COLO668 (cell line): ENCODE measurements around the gene RAP1GAP2.
A peak's percentile ranks its signal among the peaks of the same experiment; 100 is the strongest.
"Not testable (repeated sequence)": the region's sequence is repeated elsewhere in the genome, so short reads cannot be mapped to it uniquely, and the experiment has no call there.

ENCODE experiments used
- DNase-seq: peaks from one replicate; lab custom pipeline; 2025; ENCODE audit not compliant: unreplicated experiment; lab: John Stamatoyannopoulos, UW

RAP1GAP2 gene

DNA sequence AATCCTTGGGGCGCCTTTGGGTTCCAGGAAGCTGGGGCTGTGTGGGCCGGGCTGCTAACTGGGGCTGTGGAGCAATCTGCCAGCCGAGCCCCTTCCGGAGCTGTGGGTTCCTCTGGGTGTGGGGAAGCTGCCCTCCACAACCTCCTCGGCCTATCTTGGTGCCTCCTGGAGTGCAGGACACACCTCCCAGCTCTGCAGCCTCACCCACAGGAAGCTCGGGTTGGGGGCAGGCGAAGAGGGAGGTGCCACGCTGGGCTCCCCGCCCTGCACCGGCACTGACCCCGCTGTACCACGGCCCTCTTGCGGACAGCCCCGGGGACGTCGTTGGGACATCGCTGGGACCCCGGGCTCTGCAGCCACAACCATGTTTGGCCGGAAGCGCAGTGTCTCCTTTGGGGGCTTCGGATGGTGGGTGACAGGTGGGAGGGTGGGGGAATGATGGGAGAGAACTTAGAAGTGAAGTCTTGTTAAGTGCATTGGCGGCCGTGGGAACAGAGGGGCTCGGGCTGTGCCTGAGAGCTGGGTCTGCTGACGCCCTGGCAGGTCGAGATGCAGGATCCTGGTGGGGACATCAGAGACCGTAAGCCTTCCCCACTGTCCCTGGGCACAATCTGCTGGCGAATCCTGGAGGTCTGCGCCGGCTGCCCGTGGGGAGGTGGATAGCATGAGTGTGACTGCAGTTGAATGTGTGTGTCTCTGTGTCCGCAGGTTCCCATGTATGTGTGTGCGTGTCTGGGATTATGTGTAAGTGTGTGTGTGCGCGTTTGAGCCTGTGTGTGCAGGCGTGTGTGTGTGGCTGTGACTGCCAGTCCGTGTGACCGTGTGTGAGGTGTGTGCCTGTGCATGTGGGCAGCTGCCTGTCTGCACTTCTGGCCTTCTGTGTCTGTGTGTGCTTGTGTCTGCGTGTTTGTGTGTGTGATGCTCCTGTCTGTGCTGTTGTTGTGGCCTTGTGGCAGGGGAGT, at the start of gene RAP1GAP2:
RAP1GAP2 (plus strand) TSS at position 275 of the 962 bp plus-strand sequence; CDS start at position 365, 90 bp downstream.
- DNase-seq: no peak

- peak; percentile 39 for DNase-seq
Observed at GRCh38 chr17:2749058-2749783, 47.0 kb upstream of the RAP1GAP2 start, which contains the start of gene CCDC92B. TSS of gene CCDC92B (minus strand) at chr17:2749652. CDS start at chr17:2735145, 14,507 bp downstream.

GRCh38 chr17:2749784-2750181, 46.5 kb upstream of the RAP1GAP2 start:
- peak; percentile 69 for DNase-seq

DNA sequence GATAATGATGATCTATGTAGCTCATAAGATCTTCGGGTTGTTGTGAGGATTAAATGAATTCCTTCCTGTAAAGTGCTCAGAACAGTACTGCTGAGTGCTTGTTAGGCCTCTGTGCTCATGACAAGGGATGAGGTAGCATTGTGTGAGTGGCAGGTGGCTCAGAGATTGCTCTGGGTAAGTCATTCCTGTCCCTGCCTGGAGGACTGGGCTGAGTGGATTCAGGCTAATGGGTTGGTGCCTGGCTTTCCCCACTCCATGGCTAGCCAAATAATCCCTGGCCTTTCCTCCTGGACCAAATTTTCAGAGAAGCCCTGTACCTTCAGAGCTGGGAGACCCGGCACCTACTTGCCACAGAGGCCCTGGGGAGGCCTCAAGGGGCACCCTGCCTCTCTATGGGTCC, 45.5 kb upstream of the RAP1GAP2 start:
- DNase-seq: peak; percentile 8

DNA sequence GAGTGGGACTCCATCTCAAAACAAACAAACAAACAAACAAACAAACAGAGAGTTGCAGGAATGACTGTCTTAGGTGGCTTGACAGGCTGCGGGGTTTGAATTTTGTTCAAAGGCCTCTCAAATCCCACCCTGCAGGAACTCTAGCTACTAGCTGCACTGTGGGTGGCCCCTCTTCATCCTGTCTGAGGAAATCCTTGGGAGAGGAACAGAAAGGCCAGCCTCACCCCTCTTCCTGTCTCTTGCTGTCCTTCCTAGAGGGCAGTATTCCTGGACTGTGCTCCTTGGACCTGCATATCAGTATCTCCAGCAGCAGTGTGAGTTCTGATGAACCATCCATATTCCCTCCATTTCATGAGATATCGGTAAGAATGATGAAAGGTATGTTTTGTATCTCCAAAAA, 44.7 kb upstream of the RAP1GAP2 start:
- no peak for DNase-seq

DNA sequence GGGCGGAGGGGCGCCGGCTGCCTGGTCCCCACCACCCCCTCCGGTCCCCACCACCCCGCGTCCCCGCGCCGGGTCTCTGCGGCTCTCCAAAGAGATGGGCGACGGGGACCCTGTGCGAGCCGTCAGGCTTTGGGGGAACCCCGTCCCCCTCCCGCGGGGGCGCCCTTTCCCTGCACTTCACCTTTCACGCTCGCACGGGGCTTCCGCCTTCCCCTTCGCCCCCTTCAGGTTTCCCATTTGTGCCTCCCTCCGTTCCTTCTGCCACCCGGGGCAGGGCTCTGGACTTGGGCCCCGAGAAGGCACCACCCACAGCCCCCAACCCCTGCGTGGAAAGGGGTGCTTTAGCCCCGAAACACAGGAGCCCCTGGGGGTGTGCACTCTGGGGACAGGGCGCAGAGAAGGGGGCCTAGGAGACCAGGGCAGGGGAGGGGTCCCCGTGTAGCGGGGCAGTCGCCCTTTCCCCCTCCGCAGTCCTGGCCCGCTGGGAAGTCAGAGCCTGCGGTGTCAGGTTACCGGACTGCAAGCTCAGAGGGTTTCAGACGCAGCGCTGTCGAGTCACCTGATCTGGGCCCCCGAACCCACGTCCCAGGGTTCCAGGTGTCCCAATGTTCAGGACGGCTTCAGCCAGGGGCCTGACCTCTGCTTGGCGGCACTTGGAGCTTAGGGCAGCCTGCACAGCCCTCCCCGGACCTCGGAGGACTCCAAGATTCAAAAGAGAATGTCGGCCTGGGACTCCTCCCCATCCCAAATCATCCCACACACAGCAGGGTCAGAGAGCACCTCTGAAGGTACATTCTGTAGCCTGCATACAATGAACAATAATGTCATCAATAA, 40.1 kb upstream of the RAP1GAP2 start:
- DNase-seq: peak; percentile 46

DNA sequence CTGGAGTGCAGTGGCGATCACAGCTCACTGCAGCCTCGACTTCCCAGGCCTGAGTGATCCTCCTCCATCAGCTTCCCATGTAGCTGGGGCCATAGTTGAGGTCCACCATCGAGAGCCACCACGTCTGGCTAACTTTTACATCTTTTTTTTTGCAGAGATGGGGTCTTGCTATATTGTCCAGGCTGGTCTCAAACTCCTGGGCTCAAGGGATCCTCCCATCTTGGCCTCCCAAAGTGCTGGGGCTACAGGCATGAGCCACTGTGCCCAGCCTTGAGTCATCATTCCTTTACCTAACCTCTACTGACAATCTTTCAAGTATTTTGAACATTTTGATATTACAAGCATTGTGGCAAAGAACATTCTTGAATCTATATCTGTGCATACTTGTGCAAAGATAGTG, 37.4 kb upstream of the RAP1GAP2 start:
- no peak for DNase-seq

DNA sequence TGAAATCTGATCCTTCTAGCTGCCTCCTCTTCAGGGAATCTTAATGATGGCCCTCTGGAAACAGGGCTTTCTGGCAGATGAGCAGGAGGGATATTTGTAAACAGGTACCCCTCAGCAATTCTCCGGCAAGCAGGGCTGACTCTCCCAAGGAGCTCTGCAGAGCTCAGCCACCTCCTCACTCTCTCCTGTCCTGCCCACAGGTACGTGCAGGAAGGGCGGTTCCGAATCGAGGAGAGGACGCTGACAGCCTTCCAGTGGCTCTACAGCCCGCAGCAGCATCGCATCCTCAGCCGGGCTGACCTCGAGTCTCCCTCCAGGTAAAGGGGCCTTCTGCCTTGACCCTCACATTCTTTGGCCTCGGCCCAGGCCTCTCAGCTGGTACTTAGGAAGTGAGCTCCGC, 26.1 kb upstream of the RAP1GAP2 start:
- DNase-seq: no peak

DNA sequence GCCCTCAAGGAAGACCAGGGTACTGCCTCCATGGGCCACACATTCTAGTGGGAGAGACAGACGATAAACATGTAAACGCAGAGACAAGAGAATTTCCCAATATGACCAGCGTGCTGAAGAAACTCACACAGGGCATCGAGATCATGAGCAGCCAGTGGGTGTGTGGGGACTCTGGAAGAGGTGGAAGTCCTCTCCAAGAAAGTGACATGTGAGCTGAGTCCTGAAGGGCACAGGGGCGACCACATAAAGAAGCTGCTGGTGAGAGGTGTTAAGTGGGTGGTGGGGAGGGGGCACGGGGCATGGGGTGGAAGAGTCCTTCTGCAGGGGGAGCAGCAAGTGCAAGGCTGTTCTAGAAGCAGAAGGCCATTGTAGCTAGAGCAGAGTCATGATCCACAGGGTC, 21.0 kb upstream of the RAP1GAP2 start:
- no peak for DNase-seq

- peak; percentile 42 for DNase-seq
Observed at GRCh38 chr17:2776589-2777241, 19.5 kb upstream of the RAP1GAP2 start.

DNA sequence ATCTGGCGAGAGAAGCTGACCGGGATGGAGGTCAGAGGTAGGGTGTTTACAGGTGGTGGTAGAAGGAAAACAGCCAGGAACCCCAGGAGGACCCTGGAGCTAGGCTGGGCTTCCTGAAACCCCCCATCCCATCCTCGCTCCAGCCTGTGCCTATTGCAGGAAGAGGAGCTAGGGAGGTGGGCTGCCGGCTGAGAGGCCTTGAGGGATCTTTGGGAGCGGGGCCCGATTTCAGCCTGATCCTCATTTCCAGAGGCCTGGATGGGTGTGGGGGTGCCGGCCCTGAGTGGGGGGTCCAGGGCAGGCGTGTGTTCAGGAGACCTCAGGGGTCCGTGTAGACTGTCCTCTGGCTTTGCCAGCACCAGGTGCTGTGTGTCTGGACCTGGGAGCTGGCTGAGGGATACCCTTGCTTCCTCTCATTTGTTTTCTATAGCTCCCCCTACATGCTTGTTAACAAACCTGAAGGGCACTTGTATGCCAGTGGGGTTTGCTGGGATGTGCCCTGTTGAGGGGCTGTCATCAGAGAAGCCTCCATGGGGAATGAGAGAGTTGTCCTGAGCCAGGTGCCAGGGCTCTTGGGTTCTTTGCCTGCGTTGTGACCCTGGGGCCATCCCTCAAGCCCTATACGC, 18.9 kb upstream of the RAP1GAP2 start:
- DNase-seq: no peak

GRCh38 chr17:2778489-2778888, 17.7 kb upstream of the RAP1GAP2 start:
- DNase-seq: no peak

GRCh38 chr17:2779545-2779944, 16.7 kb upstream of the RAP1GAP2 start:
- DNase-seq: no peak

- no peak for DNase-seq
Observed at GRCh38 chr17:2780256-2780655, 16.0 kb upstream of the RAP1GAP2 start.

GRCh38 chr17:2780931-2781454, 15.2 kb upstream of the RAP1GAP2 start:
- no peak for DNase-seq

DNA sequence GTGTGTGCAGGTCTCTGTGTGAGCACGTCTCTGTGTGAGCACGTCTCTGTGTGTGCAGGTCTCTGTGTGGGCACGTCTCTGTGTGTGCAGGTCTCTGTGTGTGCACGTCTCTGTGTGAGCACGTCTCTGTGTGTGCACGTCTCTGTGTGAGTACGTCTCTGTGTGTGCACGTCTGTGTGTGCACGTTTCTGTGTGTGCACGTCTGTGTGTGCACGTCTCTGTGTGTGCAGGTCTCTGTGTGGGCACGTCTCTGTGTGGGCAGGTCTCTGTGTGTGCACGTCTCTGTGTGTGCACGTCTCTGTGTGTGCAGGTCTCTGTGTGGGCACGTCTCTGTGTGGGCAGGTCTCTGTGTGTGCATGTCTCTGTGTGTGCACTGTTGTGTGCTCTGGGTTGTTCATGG, 14.6 kb upstream of the RAP1GAP2 start:
- DNase-seq: not testable (repeated sequence)

GRCh38 chr17:2782055-2782454, 14.2 kb upstream of the RAP1GAP2 start:
- DNase-seq: no peak

GRCh38 chr17:2783310-2784030, 12.8 kb upstream of the RAP1GAP2 start:
- no peak for DNase-seq

- DNase-seq: no peak
Observed at GRCh38 chr17:2784864-2785263, 11.4 kb upstream of the RAP1GAP2 start.
